HEK293 (cell line): Measurements from ENCODE around the gene PAK4.

Source experiments
- CTCF ChIA-PET: fragments of 350-600 bp; formaldehyde crosslinking; extraction: SDS; loops from one replicate; lab custom pipeline; 2021; ENCODE audit warnings: antibody characterized with exemption; lab: Yijun Ruan, JAX
- POLR2A ChIA-PET: fragments of 300-600 bp; formaldehyde crosslinking; extraction: SDS; loops from one replicate; lab custom pipeline; 2020; ENCODE audit warnings: antibody characterized with exemption, inconsistent platforms; lab: Yijun Ruan, JAX
- H3K27ac ChIP-seq: fragments of 200-500 bp; sonication (Bioruptor generic); 2 replicates; pipeline ENCODE4 v1.5.1; 2014; ENCODE audit warnings: low read depth, low read length, control low read depth, inconsistent platforms; ENCODE audit errors: extremely low read depth
- H3K36me3 ChIP-seq, 2 experiments: fragments of 200-500 bp in 1 of 2; sonication (Bioruptor generic) in 1 of 2; 1 replicate in 1 of 2; 2 replicates in 1 of 2; pipeline ENCODE4 v1.5.1; 2014 to 2017; ENCODE audit warnings: inconsistent platforms in 2 of 2, low read length in 2 of 2; ENCODE audit not compliant: control insufficient read depth in 2 of 2, insufficient read depth in 1 of 2
- H3K4me1 ChIP-seq: fragments of 200-500 bp; sonication (Bioruptor generic); 2 replicates; pipeline ENCODE4 v1.5.1; 2014; ENCODE audit warnings: mild to moderate bottlenecking, low read length, inconsistent platforms; ENCODE audit not compliant: control insufficient read depth, insufficient read depth
- H3K4me3 ChIP-seq: 2 replicates; pipeline ENCODE4 v1.5.1; 2011; ENCODE audit warnings: low read depth, mild to moderate bottlenecking, control low read depth, low read length, moderate library complexity
- H3K9me3 ChIP-seq: fragments of 200-500 bp; sonication (Bioruptor generic); 2 replicates; pipeline ENCODE4 v1.5.1; 2014; ENCODE audit warnings: low read depth, low read length, inconsistent platforms; ENCODE audit not compliant: control insufficient read depth, insufficient read depth
- GFI1B ChIP-seq: fragments of 450-650 bp; formaldehyde crosslinking; IDR thresholded peaks from 2 replicates; pipeline ENCODE4 v1.5.1; 2016; ENCODE audit warnings: missing biosample characterization, missing genetic modification characterization
- GLI4 ChIP-seq: fragments of 450-650 bp; formaldehyde crosslinking; IDR thresholded peaks from 2 replicates; pipeline ENCODE4 v1.5.1; 2016; ENCODE audit warnings: missing biosample characterization, missing genetic modification characterization
- KLF10 ChIP-seq: fragments of 450-650 bp; IDR thresholded peaks from 2 replicates; pipeline ENCODE4 v1.5.1; 2018; ENCODE audit warnings: missing biosample characterization, mild to moderate bottlenecking, missing genetic modification characterization
- PBX3 ChIP-seq: sonication (generic); formaldehyde crosslinking; IDR thresholded peaks from 2 replicates; pipeline ENCODE4 v1.8.1; 2022; ENCODE audit warnings: mild to moderate bottlenecking, moderate library complexity, missing genetic modification reagents
- PRDM4 ChIP-seq: fragments of 450-650 bp; formaldehyde crosslinking; IDR thresholded peaks from 2 replicates; pipeline ENCODE4 v1.5.1; 2017; ENCODE audit warnings: missing biosample characterization, missing genetic modification characterization
- ZNF19 ChIP-seq: fragments of 450-650 bp; formaldehyde crosslinking; IDR thresholded peaks from 2 replicates; pipeline ENCODE4; 2016; ENCODE audit warnings: missing biosample characterization, missing genetic modification characterization, low read depth
- ZNF214 ChIP-seq: fragments of 450-650 bp; formaldehyde crosslinking; IDR thresholded peaks from 2 replicates; pipeline ENCODE4 v1.5.1; 2017; ENCODE audit warnings: missing biosample characterization, mild to moderate bottlenecking, missing genetic modification characterization, borderline replicate concordance
- ZNF274 ChIP-seq, 2 experiments: fragments of 200-500 bp in 1 of 2; fragments of 450-650 bp in 1 of 2; sonication (Bioruptor generic) in 1 of 2; formaldehyde crosslinking in 1 of 2; IDR thresholded peaks; 2 replicates each; pipeline versions ENCODE4 v1.5.1 to v1.6.1; 2014 to 2016; ENCODE audit warnings: borderline replicate concordance in 1 of 2, inconsistent platforms in 1 of 2, low read length in 1 of 2, missing biosample characterization in 1 of 2, missing genetic modification characterization in 1 of 2
- ZNF280D ChIP-seq: fragments of 450-650 bp; formaldehyde crosslinking; IDR thresholded peaks from 2 replicates; pipeline ENCODE4 v1.5.1; 2016; ENCODE audit warnings: missing biosample characterization, missing genetic modification characterization
- ZNF302 ChIP-seq: fragments of 450-650 bp; formaldehyde crosslinking; IDR thresholded peaks from 2 replicates; pipeline ENCODE4 v1.5.1; 2016; ENCODE audit warnings: missing biosample characterization, missing genetic modification characterization, low read depth
- ZNF324 ChIP-seq: fragments of 450-650 bp; formaldehyde crosslinking; IDR thresholded peaks from 2 replicates; pipeline ENCODE4 v1.5.1; 2016; ENCODE audit warnings: missing biosample characterization, missing genetic modification characterization
- ZNF362 ChIP-seq: fragments of 450-650 bp; formaldehyde crosslinking; IDR thresholded peaks from 2 replicates; pipeline ENCODE4 v1.5.1; 2016; ENCODE audit warnings: missing biosample characterization, missing genetic modification characterization
- ZNF624 ChIP-seq: fragments of 450-650 bp; formaldehyde crosslinking; IDR thresholded peaks from 2 replicates; pipeline ENCODE4 v1.5.1; 2017; ENCODE audit warnings: missing biosample characterization, missing genetic modification characterization
- ZNF768 ChIP-seq: fragments of 450-650 bp; formaldehyde crosslinking; IDR thresholded peaks from 2 replicates; pipeline ENCODE4 v1.5.1; 2018; ENCODE audit warnings: missing biosample characterization, mild to moderate bottlenecking, missing genetic modification characterization
- ZNF776 ChIP-seq: fragments of 450-650 bp; formaldehyde crosslinking; IDR thresholded peaks from 2 replicates; pipeline ENCODE4 v1.5.0; 2017; ENCODE audit warnings: missing biosample characterization, missing genetic modification characterization, borderline replicate concordance
- ZNF837 ChIP-seq: fragments of 450-650 bp; formaldehyde crosslinking; IDR thresholded peaks from 2 replicates; pipeline ENCODE4 v1.5.1; 2016; ENCODE audit warnings: missing biosample characterization, missing genetic modification characterization

PAK4 gene

GRCh38 chr19:39196320-39196719, 70.7 kb downstream of the PAK4 start:
- CTCF ChIA-PET = interaction anchor here (0.6 to 1.5 kb wide), 6 partner anchors 9 to 140 kb away, joined by 3 to 6 read pairs (median 5); no protein-coding TSS in a partner anchor

More at GRCh38 chr19:39196320-39196719, 70.7 kb downstream of the PAK4 start:
- POLR2A ChIA-PET = interaction anchor here (0.6 kb wide), 1 partner anchor 8 kb away, joined by 7 read pairs; no protein-coding TSS in a partner anchor
- Histone ChIP-seq H3K27ac (no peak overlapping the region), H3K9me3 (no peaks in the 10 kb centered on the region), H3K4me1 (no peaks in the 10 kb centered on the region), H3K36me3 (no peaks in the 10 kb centered on the region), H3K4me3 (no peak overlapping the region)
- TF ChIP-seq ZNF302 (tag by site-specific recombination) (no peak), KLF10 (no peak), ZNF776 (tag by site-specific recombination) (no peak), PBX3 (CRISPR knock-in tag) (no peak), GLI4 (tag by site-specific recombination) (no peak), ZNF362 (tag by site-specific recombination) (no peak), ZNF214 (no peak), GFI1B (tag by site-specific recombination) (no peak), ZNF624 (tag by site-specific recombination) (no peak), ZNF837 (no peak), ZNF324 (no peak), ZNF280D (tag by site-specific recombination) (no peak), ZNF274 (IDR thresholded peaks at IDR 0.05; ENCODE audit: low read length) (no peak), ZNF274 (tag by site-specific recombination; IDR thresholded peaks at IDR 0.05; ENCODE audit: borderline replicate concordance) (no peak), ZNF19 (no peak), PRDM4 (tag by site-specific recombination) (no peak), ZNF768 (tag by site-specific recombination) (no peak)
